ENCODE measurements around the gene EREG. TPM values are rescaled to one million over a fixed set of nuclear protein-coding genes. Genes with fewer than 3 reads are reported as not detected.
A peak's percentile ranks its signal among the peaks of the same experiment; 100 is the strongest.

Gene EREG
- total RNA-seq, 1 donor = 5.2 TPM

GRCh38 chr4:74362347-74362746, 2.6 kb upstream of the EREG start:
- no peak for TF ChIP-seq CTCF (IDR thresholded peaks at IDR 0.05; ENCODE audit: insufficient read depth, low read depth, low read length)
- no peak overlapping the region for H3K4me3 ChIP-seq (ENCODE audit: low read depth, low read length)
- no peak for DNase-seq (ENCODE audit: low read depth)

- H3K4me3 ChIP-seq (ENCODE audit: low read depth, low read length) = no peak overlapping the region
- TF ChIP-seq CTCF (IDR thresholded peaks at IDR 0.05; ENCODE audit: insufficient read depth, low read depth, low read length) = no peak
Measured at GRCh38 chr4:74364256-74364651, 691 bp upstream of the EREG start.

GRCh38 chr4:74365761-74366160, 816 bp downstream of the EREG start:
- peak; percentile 6 for DNase-seq (ENCODE audit: low read depth)
- TF ChIP-seq CTCF (IDR thresholded peaks at IDR 0.05; ENCODE audit: insufficient read depth, low read depth, low read length) = no peak
- H3K4me3 ChIP-seq (ENCODE audit: low read depth, low read length) = peak overlapping the region; percentile 58

More at GRCh38 chr4:74364256-74364651, 691 bp upstream of the EREG start:
- DNase-seq (ENCODE audit: low read depth) = no peak

- peak; percentile 25 for DNase-seq (ENCODE audit: low read depth)
- H3K4me3 ChIP-seq (ENCODE audit: low read depth, low read length) = no peak overlapping the region
- TF ChIP-seq CTCF (IDR thresholded peaks at IDR 0.05; ENCODE audit: insufficient read depth, low read depth, low read length) = no peak
Measured at GRCh38 chr4:74366367-74366911, 1.5 kb downstream of the EREG start.

- H3K4me3 ChIP-seq (ENCODE audit: low read depth, low read length) = no peak overlapping the region
- DNase-seq (ENCODE audit: low read depth) = no peak
- no peak for TF ChIP-seq CTCF (IDR thresholded peaks at IDR 0.05; ENCODE audit: insufficient read depth, low read depth, low read length)
Measured at GRCh38 chr4:74367656-74368290, 2.8 kb downstream of the EREG start.

- DNase-seq (ENCODE audit: low read depth) = no peak
- H3K4me3 ChIP-seq (ENCODE audit: low read depth, low read length) = no peak overlapping the region
- TF ChIP-seq CTCF (IDR thresholded peaks at IDR 0.05; ENCODE audit: insufficient read depth, low read depth, low read length) = no peak
Measured at GRCh38 chr4:74368596-74368995, 3.7 kb downstream of the EREG start.

GRCh38 chr4:74369855-74370254, 4.9 kb downstream of the EREG start:
- DNase-seq (ENCODE audit: low read depth) = no peak
- no peak for TF ChIP-seq CTCF (IDR thresholded peaks at IDR 0.05; ENCODE audit: insufficient read depth, low read depth, low read length)
- H3K4me3 ChIP-seq (ENCODE audit: low read depth, low read length) = no peak overlapping the region

Measured in fibroblast of villous mesenchyme (primary cell).